HAP-1 (cell line): Measurements from ENCODE around the gene IKZF2.

ENCODE experiments used
- DNase-seq, 2 experiments: peaks; one replicate each; pipeline ENCODE4 v3.0.0-alpha.2; 2016 to 2020; ENCODE audit warnings: low spot score in 2 of 2
- H3K27me3 ChIP-seq: fragments of 250-450 bp; sonication (Bioruptor Pico); 2 replicates; pipeline ENCODE4 v1.5.1; 2020; ENCODE audit warnings: low read depth, mild to moderate bottlenecking, moderate library complexity
- H3K36me3 ChIP-seq: fragments of 250-450 bp; sonication (Bioruptor Pico); replicated peaks from 2 replicates; pipeline ENCODE4 v1.5.1; 2020; ENCODE audit warnings: mild to moderate bottlenecking
- H3K4me1 ChIP-seq: fragments of 250-450 bp; sonication (Bioruptor Pico); 2 replicates; pipeline ENCODE4 v1.5.1; 2020; ENCODE audit warnings: mild to moderate bottlenecking
- H3K4me3 ChIP-seq: fragments of 250-450 bp; sonication (Bioruptor Pico); 2 replicates; pipeline ENCODE4 v1.5.1; 2020; ENCODE audit warnings: mild to moderate bottlenecking, moderate library complexity
- H3K9me3 ChIP-seq: fragments of 250-450 bp; sonication (Bioruptor Pico); 2 replicates; pipeline ENCODE4 v1.5.1; 2020; ENCODE audit warnings: mild to moderate bottlenecking, moderate library complexity
- in situ Hi-C: fragments of 300-500 bp; cut with MboI; formaldehyde crosslinking; loops from 3 replicates; pipeline ENCODE4 v1.14.3; 2020; ENCODE audit warnings: low sequenced_read_pairs, inconsistent platforms, mixed read lengths

The IKZF2 gene

DNA sequence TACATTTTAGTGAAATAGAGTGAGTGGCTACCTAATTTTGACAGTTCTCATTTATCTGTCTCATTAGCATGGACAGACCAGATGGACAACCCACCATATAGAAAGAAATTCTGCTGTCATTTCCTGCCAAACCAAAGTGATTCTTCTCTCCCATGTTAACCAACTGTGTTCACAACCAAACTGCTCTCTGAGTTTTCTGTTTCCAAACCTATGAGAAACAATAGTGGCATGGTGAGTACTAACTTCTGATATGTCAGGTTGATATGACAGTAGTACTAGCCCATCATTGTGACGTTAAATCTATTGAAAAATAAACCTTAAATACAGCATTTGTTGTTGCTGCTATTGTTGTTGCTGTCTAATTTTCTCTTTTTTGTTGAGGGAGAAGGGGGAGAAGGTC, 72.7 kb downstream of the IKZF2 start:
- no peak overlapping the region for H3K4me3 ChIP-seq
- no peaks in the 10 kb centered on the region for H3K36me3 ChIP-seq
- H3K9me3 ChIP-seq: no peaks in the 10 kb centered on the region
- in situ Hi-C loops: no loop called here
- H3K27me3 ChIP-seq: no peaks in the 10 kb centered on the region
- DNase-seq: no peak
- no peaks in the 10 kb centered on the region for H3K4me1 ChIP-seq

DNA sequence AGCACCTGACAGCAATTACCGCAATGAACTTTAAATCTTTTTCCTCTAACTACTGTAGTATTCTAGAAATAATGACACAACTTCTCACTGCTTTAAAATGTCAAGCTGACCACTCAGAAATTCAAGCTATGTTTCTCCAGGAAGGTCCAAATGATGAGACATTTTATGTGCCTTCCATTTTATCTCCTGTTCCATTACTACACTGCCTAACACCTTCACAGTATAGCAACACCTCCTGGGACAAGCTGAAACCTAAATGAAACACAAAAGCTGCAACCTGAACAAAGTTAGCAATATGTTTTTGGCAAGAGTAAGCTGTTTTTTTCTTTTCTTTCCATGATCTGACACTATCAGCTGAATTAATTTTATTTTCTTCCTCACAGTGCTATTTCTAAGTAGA, 81.9 kb downstream of the IKZF2 start:
- Histone ChIP-seq H3K4me3 (no peak overlapping the region), H3K36me3 (no peaks in the 10 kb centered on the region), H3K9me3 (no peaks in the 10 kb centered on the region), H3K27me3 (peaks cover 3% of the 10 kb centered on the region; the same call in 1 of the 2 replicates), H3K4me1 (no peaks in the 10 kb centered on the region)
- in situ Hi-C loops: no loop called here
- DNase-seq: no peak

DNA sequence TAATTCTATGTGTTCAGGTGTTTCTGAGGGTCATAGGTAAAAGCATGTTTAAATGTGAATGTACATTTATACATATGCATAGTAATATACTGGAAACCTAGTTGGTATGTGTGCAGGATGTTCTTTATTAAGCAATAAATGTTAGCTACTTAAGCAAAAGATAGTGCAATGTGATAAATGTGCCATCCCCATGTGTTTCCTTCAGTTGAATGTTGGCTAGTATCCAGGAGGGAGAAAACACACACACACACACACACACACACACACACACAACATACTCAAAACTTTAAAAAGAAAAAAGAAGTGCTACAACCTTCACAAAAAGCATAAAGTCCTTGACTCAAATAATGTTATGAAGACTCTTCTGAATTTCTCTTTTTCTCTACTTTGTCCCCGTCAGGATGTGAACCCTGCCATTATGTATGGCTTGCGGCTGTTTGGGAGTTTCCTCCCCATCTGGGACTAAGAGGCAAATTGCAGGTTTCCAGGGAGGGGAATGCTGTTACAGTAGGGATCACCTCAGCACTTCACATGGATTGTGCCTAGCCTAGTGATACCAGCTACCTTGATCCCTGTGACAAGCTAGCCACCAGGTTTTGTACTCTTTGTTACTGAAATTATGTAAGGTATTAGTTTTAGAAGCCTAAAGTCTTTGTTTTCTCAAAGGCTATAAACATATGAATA, 82.6 kb downstream of the IKZF2 start:
- in situ Hi-C loops: no loop called here
- Histone ChIP-seq H3K36me3 (no peaks in the 10 kb centered on the region), H3K4me3 (no peak overlapping the region), H3K9me3 (no peaks in the 10 kb centered on the region), H3K4me1 (no peaks in the 10 kb centered on the region), H3K27me3 (peaks cover 3% of the 10 kb centered on the region; the same call in 1 of the 2 replicates)
- no peak for DNase-seq

DNA sequence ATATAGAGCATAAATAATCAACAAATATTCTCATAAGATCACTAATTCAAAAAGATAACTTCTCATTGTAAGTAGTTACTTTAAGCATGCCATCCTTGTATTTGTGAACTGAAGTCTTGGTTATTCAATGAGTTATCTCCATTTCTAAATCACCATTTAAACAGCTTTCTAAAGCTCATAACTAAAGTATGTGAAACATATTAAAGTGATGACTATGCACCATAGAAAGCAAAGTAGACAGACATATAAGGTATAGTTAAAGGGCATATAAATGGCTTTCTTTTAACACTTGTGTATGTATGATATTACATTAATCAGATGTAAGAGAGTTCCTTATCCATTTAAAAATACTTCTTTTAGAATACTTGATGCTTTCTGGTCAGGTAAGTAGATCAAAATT, 83.5 kb downstream of the IKZF2 start:
- in situ Hi-C loops: no loop called here
- Histone ChIP-seq H3K36me3 (no peaks in the 10 kb centered on the region), H3K27me3 (peaks cover 3% of the 10 kb centered on the region; the same call in 1 of the 2 replicates), H3K4me1 (no peaks in the 10 kb centered on the region), H3K4me3 (no peak overlapping the region), H3K9me3 (no peaks in the 10 kb centered on the region)
- DNase-seq: no peak

DNA sequence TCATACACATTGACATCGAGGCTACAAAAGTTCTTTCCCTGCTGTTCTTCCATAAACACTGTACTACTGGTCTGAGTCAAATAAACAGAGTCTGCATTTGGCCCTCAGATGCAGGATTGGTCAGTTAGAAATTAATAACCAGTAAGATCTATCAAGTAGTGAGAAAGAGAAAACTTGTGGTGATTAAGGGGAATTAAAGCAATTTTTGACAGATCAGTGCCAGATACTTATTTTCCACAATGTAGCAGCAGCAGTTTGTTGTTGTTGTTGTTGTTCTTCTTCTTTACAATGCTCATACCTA, 85.0 kb downstream of the IKZF2 start:
- Histone ChIP-seq H3K4me3 (no peak overlapping the region), H3K36me3 (no peaks in the 10 kb centered on the region), H3K9me3 (no peaks in the 10 kb centered on the region), H3K4me1 (no peaks in the 10 kb centered on the region), H3K27me3 (peaks cover 3% of the 10 kb centered on the region; the same call in 1 of the 2 replicates)
- no peak for DNase-seq
- in situ Hi-C loops: no loop called here

DNA sequence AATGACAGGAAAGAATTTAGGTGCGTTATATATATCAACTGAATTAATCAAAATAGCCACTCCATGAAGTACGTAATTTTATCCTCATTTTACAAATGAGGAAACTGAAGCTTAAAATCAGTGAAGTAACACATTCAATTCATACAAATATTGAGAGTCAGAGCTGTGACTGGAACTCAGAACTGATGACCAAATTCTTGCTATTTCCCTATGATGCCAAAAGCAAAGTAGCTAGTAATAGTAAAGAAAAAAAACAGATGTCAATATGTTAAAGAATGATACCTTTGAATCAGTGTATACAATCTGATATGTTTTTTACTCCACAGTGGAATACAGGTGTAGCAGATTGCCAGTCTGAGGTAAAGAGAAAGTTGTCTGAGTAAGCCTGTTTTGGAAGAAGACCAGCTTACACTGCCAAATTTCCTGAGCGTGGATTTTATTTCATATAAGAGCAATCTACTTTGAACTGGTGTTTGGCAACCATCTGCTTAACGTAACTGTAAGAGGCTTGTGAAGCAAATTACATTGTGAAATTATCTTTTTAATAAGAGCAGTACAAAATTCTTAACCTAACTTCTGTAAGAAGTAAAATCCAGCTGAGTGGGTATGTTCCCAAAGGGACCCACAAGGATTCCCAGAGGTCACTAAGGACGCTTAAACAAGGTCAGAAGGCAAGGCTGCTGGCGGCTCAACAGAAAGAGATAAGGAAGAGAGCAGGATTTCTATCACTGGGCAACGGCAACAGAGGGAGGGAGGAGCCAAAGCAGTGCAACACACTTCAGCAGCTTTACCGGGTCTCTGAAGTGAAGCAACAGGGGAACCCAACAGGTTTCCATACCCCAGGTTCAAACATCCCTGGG, 85.6 kb downstream of the IKZF2 start:
- in situ Hi-C loops: no loop called here
- H3K4me1 ChIP-seq: no peaks in the 10 kb centered on the region
- peaks cover 3% of the 10 kb centered on the region; the same call in 1 of the 2 replicates for H3K27me3 ChIP-seq
- H3K9me3 ChIP-seq: no peaks in the 10 kb centered on the region
- no peaks in the 10 kb centered on the region for H3K36me3 ChIP-seq
- no peak for DNase-seq
- H3K4me3 ChIP-seq: no peak overlapping the region

DNA sequence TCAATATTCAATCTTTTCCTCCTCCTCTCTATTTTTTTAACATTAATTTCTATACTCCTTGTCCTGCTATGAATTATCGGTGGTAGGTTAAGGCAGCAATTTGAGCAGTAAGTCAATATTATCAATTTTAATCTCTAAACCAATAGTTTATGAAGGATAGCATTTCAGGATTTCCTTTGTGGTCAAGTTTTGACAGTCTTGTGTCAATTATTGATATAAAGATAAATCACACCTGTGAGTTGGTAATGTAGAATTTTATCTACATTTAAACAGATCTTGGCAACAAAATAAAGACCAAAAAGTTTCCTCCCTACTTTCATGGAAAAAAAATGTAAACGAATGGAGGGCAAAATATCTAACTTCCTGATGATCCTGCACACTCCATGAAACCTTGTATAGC, 87.3 kb downstream of the IKZF2 start:
- no peak overlapping the region for H3K4me3 ChIP-seq
- H3K9me3 ChIP-seq: no peaks in the 10 kb centered on the region
- no peak for DNase-seq
- H3K36me3 ChIP-seq: no peaks in the 10 kb centered on the region
- H3K27me3 ChIP-seq: no peaks in the 10 kb centered on the region; the same call in 1 of the 2 replicates
- no peaks in the 10 kb centered on the region for H3K4me1 ChIP-seq
- in situ Hi-C loops: no loop called here

DNA sequence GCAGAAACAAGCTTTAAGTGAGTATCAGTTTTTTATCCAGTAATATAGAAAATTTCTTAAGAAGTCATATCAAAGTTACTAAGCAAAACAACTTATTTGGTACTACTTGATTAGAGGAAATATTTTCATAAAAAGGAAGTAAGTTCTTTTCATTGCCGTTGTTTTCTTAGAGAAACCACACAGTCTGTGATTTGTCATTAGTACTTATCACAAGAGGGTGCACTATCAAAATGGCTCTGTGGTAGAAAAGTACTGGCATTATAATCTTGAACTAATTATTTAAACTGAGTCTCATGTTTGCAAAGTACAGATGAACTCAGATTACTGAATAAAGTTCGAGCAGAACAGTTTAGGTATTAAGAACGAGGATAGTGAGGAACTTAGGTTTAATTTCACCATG, 93.4 kb downstream of the IKZF2 start:
- Histone ChIP-seq H3K9me3 (no peaks in the 10 kb centered on the region), H3K4me3 (no peak overlapping the region), H3K4me1 (no peaks in the 10 kb centered on the region), H3K27me3 (no peaks in the 10 kb centered on the region), H3K36me3 (no peaks in the 10 kb centered on the region)
- no peak for DNase-seq
- in situ Hi-C loops: no loop called here

DNA sequence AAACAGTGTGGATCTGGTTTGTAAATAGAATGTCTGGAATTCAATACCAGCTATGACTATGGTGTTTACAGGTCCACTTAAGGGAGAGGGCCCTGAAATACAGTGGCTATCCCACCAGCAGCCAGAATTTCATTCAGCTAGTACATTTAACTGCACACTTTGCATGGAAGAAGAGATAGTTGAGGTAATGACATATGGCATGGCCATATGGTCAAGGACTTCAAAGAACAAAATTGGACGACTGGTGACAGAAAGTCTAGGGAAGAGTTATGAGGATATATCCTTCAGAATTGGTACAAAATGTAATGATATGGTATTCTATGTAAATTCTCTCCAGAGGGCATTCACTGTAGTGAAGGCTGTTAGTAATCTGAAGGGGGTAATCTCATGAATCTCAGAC, 105.0 kb downstream of the IKZF2 start:
- Histone ChIP-seq H3K4me3 (no peak overlapping the region), H3K36me3 (no peaks in the 10 kb centered on the region), H3K9me3 (no peaks in the 10 kb centered on the region), H3K4me1 (no peaks in the 10 kb centered on the region), H3K27me3 (no peaks in the 10 kb centered on the region)
- no peak for DNase-seq
- in situ Hi-C loops: no loop called here

DNA sequence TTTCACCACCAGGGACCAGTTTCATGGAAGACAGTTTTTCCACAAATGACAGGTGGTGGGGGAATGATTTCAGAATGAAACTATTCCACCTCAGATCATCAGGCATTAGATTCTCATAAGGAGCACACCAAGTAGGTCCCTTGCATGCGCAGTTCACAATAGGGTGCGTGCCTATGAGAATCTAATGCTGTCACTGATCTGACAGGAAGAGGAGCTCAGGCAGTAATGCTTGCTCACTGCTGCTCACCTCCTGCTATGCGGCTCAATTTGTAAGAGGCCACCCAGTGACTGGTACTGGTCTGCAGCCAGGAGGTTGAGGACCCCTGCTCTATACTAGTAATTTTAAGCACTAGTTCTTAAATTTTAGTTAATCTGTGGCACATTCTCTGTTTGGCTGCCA, 107.8 kb downstream of the IKZF2 start:
- in situ Hi-C loops: no loop called here
- H3K27me3 ChIP-seq: no peaks in the 10 kb centered on the region
- no peaks in the 10 kb centered on the region for H3K4me1 ChIP-seq
- no peaks in the 10 kb centered on the region for H3K9me3 ChIP-seq
- no peak for DNase-seq
- H3K4me3 ChIP-seq: no peak overlapping the region
- H3K36me3 ChIP-seq: no peaks in the 10 kb centered on the region

DNA sequence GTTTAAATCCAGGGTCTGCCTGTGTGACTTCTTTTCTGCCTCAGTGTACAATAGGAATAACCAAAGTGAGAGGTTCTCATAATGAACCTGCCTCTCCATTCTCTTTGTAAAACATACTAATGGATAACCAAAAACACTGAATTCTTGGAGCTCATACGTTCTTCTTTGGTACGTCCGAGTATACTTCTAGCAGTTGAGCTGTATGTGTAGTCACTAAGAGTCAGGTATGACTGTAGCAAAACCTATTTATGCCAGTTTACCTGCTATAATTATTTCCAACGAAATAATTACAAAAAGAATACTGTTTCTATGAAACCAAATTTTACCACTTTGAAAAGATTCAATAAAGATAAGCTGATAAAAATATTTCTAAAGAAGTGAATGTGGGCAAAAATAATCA, 109.2 kb downstream of the IKZF2 start:
- Histone ChIP-seq H3K36me3 (no peaks in the 10 kb centered on the region), H3K27me3 (no peaks in the 10 kb centered on the region), H3K9me3 (no peaks in the 10 kb centered on the region), H3K4me3 (no peak overlapping the region), H3K4me1 (no peaks in the 10 kb centered on the region)
- in situ Hi-C loops: no loop called here
- no peak for DNase-seq

DNA sequence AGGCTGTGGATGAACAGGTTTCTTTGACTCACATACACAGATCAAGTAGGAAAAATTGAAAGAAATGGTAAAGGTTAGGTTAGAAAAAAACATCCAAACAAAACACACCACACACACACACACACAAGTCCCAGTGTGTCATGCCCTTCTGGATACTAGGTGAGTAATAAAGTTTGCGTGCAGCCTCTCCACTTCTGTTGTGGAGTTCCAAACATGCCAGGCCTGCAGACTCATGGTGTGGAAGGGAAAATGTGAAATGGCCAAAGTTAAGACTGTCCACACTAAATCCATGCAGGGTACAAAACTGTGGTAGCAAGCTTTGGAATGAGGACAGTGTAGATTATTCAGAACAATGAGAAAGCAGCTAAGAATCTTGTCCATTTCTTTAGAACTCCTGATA, 114.6 kb downstream of the IKZF2 start:
- Histone ChIP-seq H3K4me1 (no peaks in the 10 kb centered on the region), H3K36me3 (no peaks in the 10 kb centered on the region), H3K4me3 (no peak overlapping the region), H3K9me3 (no peaks in the 10 kb centered on the region), H3K27me3 (no peaks in the 10 kb centered on the region)
- DNase-seq: no peak
- in situ Hi-C loops: no loop called here

DNA sequence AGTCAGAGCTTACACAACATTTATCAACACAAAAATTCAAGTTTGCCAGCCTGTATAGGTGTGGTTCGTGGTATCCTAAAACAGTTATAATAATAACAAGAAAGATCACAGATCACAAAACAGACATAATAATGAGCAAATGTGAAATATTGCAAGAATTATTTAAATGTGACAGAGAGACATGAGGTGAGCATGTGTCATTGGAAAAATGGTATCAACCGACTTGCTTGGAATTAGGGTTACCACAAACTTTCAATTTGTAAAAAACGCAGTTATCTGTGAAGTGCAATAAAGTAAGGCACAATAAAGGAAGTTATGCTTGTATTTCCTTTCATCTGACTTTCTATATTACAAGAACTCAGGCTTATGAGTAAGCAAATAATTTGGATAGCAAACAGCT, 116.8 kb downstream of the IKZF2 start:
- Histone ChIP-seq H3K4me1 (no peaks in the 10 kb centered on the region), H3K27me3 (no peaks in the 10 kb centered on the region), H3K4me3 (no peak overlapping the region), H3K9me3 (no peaks in the 10 kb centered on the region), H3K36me3 (no peaks in the 10 kb centered on the region)
- no peak for DNase-seq
- in situ Hi-C loops: no loop called here

DNA sequence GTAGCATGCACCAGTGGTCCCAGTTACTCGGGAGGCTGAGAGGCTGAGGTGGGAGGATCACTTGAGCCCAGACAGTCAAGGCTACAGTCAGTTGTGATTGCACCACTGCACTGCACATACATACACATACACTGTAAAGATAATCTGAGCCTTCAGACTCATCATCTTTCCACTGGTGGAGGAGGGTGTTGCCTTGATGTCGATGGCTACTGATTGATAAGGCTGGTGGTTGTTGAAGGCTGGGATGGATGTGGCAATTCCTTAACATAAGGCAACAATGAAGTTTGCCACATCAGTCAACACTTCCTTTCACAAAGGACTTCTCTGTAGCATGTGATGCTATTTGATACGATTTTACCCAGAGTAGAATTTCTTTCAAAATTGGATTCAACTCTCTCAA, 118.8 kb downstream of the IKZF2 start:
- in situ Hi-C loops: no loop called here
- DNase-seq: no peak
- Histone ChIP-seq H3K9me3 (no peaks in the 10 kb centered on the region), H3K4me1 (no peaks in the 10 kb centered on the region), H3K4me3 (no peak overlapping the region), H3K36me3 (no peaks in the 10 kb centered on the region), H3K27me3 (no peaks in the 10 kb centered on the region)
